HG02798 (cell line): Measurements from ENCODE around the gene PPDPF.
A peak's percentile ranks its signal among the peaks of the same experiment; 100 is the strongest.

ENCODE experiments used
- ATAC-seq: cut with Tn5 transposase; IDR thresholded peaks from one replicate; pipeline ENCODE4 v1.9.1; 2021; ENCODE audit warnings: mild to moderate bottlenecking; ENCODE audit not compliant: unreplicated experiment, poor library complexity

Gene PPDPF

GRCh38 chr20:63519668-63520503 lies 679 bp upstream of the PPDPF start:
- peak; percentile 34 for ATAC-seq

DNA sequence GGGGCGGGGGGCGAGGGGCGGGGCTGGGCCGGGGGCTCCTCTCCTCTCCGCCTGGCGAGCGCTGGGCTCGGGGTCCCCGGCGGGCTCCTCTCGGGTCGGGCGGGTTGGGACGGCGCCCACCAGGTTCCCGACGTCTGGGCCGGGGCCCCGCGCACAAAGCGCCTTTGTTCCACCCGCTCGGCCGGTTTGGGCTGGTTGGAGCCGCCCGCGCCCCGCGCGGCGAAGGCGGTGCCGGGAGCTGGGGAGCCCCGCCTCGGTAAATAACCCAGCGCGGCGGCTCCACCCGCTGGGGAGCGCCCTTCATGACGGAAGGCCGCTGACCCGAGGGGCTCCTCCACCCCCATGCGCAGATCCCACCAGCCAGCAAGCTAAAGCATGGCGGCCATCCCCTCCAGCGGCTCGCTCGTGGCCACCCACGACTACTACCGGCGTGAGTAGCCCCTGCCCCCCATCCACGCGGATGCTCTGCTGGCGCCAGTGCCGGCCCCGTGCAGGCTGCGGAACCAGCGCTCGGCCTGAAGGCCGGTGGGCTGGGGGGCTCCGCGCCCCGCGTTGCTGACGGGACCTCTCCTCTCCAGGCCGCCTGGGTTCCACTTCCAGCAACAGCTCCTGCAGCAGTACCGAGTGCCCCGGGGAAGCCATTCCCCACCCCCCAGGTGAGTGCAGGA lies 503 bp downstream of the PPDPF start:
- ATAC-seq = peak; percentile 41

- ATAC-seq = no peak
Observed at GRCh38 chr20:63521602-63522001, 1.0 kb downstream of the PPDPF start.

- ATAC-seq = no peak
Observed at GRCh38 chr20:63522091-63522868, 1.7 kb downstream of the PPDPF start.

GRCh38 chr20:63522981-63523611 lies 2.5 kb downstream of the PPDPF start:
- no peak for ATAC-seq

DNA sequence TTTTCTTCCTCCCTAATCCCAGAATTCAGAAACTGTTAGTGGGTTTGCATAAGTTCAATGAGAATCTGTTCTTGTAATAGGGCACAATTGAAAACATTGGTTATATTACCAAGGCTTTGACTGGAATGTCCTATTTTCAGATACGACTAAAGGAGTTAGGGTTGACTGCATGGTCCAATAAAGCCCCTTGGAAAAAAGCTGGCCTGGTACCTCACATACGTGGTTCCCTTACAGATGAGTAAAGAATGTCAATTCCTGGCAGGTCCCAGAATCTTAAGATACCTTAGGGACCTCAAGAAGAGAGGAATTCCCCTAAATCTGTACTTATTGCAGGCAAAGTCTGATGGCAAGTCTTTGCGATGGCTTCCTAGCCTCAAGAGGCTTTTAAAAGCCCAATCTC lies 4.6 kb downstream of the PPDPF start:
- no peak for ATAC-seq

GRCh38 chr20:63525971-63526370 lies 5.4 kb downstream of the PPDPF start:
- no peak for ATAC-seq

- ATAC-seq = no peak
Observed at GRCh38 chr20:63527184-63527583, 6.6 kb downstream of the PPDPF start.

DNA sequence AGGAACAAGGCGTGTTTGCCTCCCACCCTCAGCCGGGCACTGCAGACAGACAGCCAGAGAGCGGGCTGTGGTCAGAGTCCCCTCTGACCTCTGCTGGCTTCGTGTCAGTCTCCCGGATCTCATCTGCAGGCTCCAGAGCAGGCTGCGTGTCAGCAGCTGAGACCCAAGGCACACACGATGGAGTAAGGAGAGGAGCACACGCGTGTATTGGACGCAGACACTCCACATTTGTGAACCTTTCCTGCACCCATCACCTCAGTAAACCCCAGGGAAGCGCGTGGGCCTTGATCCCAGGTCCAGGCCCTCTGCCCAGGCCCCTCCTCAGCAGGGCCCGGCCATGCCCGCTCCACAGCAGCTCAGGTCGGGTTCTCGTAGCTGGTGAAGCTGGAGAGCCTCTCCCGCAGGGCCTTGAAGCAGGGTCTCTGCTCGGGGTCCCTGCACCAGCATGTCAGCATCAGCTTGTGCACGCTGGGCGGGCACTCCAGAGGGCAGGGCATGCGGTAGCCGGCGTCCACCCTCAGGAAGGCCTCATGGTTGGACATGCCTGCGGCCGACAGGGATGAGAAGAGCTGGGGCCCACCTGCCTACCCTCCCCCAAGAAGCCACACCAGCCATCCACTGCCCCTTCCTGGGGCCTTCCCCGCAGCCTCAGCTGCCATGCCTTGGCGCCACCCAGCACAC lies 8.8 kb downstream of the PPDPF start:
- no peak for ATAC-seq

DNA sequence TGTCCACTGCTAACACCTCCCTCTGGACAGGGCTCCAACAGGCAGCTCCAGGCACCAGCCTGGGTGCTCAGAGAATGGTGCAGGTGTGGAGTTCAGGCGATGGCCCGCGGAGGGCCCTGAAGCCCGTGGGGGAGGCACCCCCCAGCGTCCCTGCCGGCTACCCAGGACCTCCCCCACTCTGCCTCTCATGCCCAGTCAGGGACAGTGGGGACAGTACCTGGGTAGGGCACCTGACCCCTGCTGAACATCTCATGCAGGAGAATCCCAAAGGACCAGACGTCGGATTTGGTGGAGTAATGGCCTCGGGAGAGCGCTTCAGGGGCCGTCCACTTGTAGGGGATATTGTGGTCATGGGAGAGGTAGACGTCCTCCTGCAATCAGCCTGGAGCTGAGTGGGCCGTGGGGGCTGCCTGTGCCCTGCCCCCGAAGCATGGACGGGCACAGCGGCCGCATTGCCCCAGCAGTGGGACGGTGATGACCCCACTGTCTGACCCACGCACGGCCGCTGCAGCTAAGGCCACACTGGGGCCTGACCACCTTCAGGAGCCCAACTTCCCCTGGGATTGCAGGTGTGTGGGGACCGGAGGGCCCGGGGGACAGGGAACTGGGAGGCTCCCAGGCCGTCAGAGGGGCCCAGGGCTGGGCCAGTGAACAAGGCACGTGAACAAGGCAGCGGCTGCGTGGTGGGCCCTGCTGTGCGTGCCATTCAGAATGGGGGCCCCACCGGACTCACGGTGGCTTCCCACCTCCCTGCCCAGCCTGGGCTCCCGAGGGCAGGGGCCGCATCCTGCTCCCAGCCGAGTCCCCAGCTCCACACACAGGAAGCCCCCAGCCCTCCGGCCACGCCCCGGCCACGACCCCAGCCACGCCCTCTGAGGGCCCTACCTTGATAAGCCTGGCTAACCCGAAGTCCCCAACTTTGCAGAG lies 9.6 kb downstream of the PPDPF start:
- no peak for ATAC-seq

DNA sequence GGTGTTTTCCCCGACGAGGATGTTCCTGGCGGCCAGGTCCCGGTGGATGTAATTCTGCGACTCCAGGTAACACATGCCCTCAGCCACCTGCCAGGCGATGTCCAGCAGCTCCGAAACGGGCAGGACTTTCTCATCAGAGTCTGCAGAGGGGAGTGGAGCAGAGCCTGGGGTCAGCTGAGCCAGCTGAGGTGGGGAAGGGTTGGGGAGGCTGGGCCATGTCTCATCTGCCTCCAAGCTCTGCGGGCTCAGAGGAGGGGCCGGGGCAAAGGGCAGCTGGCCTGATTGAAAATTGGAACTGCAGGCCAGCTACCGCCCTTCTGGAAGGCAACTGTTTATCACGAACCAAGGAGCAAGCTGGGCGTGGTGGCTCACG lies 10.2 kb downstream of the PPDPF start:
- ATAC-seq = no peak

GRCh38 chr20:63531686-63532448 lies 11.3 kb downstream of the PPDPF start:
- no peak for ATAC-seq

- ATAC-seq = no peak
Observed at GRCh38 chr20:63532449-63532971, 11.9 kb downstream of the PPDPF start.

GRCh38 chr20:63533388-63533787 lies 12.8 kb downstream of the PPDPF start:
- no peak for ATAC-seq

GRCh38 chr20:63533871-63534393 lies 13.4 kb downstream of the PPDPF start:
- no peak for ATAC-seq

DNA sequence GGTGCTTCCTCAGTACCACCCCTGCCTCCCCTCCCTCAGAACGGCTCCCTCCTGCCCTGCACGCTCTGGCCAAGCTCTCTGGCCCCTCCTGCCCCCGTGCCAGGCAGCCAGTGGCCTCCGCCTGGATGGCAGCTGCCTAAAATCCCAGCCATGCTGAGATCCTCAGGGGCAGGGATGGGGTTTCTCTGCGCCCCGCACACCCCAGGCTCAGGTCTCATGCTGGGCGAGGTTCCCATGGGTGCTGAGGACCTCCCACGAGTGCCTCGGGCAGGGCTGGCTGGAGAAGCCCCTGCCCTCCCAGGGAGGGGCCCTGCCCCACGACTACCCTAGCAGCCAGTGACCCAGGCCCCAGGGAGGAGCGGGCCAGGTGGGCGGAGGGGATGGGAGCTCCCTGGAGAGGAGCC lies 13.9 kb downstream of the PPDPF start:
- no peak for ATAC-seq

DNA sequence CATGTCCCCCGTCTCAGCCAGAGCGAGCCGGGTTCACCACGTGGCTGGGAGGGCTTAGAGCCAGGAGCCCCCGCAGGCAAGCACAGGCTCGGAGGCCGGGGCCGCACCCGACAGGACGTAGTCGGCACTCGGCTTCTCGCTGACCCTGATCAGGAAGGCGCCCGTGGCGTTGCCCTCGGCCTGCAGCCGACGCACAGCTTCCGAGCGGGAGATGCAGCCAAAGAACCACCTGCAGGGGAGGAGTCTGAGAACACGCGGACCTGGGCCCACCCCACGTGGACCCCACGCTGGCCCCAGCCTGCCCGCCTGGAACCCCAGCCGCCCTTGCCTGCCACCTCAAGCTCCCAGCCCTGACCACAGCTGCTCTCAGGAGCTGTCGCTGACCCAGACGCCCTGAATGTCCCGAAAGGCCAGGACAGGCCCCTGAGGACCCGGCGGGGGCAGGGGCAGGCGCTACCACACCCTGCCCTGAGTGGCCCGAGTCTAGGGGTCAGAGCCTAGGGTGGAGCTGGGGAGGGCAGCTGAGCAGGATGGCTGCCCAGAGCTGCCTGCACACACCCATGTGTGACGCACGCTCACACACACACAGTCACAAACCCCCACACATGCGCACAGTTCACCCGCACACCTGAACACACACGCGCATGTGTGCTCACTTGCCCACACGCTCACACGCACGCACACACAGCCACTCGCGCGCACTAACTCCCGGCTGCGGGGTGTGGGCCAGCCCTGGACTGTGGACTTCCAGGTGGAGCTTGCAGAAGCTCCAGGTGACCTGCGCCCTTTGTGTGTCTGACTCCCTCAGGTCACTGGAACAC lies 14.5 kb downstream of the PPDPF start:
- no peak for ATAC-seq
